GM19238 (cell line): ENCODE measurements around the gene LONP1.
"Not testable (repeated sequence)": the region's sequence is repeated elsewhere in the genome, so short reads cannot be mapped to it uniquely, and the experiment has no call there.

Source experiments
- DNase-seq: peaks from one replicate; pipeline ENCODE4 v3.0.0; 2011; ENCODE audit warnings: low spot score; ENCODE audit not compliant: insufficient read length

Gene LONP1

GRCh38 chr19:5711713-5712161 lies 8.2 kb downstream of the LONP1 start:
- DNase-seq: no peak

DNA sequence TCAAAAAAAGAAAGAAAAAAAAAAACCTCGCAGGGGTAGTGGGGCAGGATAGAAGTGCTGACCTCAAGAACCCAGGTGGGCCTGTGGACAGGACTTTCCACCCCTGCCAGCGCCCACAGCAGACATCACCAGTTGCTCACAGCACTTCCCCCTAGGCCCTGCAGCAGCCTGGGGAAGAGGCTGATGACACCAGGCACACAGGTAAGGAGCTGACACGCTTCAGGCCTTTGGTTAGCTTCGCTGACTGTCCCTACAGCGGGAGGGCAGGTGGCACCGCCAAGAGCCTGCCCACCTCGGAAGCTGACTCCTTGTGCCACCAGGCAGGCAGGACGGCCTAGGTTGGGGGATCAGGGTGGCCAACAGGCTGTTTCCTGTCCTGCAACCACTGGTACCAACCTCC lies 8.9 kb downstream of the LONP1 start:
- no peak for DNase-seq

DNA sequence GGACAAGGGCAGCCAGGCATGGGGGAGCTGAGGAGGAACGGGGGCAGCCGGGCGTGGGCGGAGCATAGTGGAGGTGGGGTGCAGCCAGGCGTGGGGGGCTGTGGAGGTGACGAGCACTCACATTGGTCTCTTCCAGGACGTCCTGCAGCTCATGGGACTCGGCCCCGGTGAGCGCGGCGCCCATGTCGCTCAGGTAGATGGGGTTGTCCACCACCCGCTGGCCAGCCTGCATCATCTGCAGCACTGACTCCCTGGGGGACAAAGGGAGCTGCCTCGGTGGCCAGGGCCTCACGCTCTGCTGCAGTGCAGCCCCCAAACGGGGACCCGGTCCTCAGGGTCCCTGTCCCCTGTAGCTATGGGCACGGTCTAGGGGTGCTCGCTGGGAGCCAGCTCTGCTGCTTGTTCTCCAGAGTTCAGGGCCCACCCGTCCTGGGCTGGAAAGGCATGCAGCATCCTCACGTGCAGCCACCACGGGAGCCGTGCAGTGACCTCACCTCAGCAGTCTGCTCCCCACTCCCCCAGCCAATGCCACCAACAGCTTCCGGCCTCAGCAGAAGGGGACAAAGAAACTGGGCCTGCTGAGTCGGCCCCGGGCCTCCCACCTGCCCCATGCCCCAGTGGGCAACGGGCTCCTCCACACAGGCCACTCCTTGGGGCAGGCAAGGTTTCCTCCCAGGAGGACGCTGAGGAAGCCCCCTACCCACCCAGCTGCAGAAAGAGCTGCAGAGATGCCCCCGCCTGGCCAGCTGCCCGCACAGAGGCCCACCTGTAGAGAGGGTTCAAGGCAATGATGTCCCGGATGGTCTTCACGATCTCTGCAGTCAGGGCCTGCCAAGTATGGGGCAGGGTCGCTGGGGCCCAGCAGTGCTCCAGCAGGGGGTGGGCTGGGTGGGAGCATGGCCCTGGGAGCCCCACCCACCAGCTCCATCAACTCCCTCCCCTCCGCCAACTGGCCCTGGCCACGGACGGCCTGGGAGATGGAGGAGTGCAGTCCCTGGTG lies 12.1 kb downstream of the LONP1 start:
- no peak for DNase-seq

DNA sequence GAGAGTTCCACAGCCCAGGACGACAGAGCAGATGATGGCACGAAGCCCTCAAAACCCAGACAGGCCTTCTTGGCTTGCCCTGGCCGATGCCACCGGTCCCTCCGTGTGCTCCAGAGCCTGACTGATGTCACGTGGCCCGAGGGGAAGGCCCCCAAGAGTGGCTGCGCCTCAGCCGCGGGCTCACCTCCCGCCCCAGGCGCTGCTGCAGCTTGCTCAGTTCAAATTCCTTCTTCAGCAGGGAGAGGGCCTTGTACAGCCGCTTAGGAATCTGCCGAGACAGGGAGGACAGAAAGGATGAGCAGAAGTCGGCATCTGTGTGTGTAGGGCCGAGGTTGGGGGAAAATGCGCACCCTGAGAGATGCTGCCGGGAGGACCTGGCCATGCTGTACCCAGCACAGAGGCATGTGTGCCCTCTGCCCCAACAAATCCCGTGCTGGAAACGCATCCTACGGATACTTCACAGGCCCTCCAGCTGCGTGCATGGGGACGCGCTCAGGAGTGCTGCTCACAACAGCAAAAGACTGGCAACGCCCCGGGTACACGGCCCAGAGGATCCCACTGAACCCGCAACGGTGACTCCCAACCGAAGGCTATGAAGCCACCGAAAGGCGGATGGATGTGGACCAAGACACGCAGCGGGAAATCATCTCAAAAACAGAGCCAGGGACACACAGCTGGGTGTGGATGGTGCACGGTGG lies 12.9 kb downstream of the LONP1 start:
- no peak for DNase-seq

- no peak for DNase-seq
Observed at GRCh38 chr19:5705552-5705951, 14.4 kb downstream of the LONP1 start.

DNA sequence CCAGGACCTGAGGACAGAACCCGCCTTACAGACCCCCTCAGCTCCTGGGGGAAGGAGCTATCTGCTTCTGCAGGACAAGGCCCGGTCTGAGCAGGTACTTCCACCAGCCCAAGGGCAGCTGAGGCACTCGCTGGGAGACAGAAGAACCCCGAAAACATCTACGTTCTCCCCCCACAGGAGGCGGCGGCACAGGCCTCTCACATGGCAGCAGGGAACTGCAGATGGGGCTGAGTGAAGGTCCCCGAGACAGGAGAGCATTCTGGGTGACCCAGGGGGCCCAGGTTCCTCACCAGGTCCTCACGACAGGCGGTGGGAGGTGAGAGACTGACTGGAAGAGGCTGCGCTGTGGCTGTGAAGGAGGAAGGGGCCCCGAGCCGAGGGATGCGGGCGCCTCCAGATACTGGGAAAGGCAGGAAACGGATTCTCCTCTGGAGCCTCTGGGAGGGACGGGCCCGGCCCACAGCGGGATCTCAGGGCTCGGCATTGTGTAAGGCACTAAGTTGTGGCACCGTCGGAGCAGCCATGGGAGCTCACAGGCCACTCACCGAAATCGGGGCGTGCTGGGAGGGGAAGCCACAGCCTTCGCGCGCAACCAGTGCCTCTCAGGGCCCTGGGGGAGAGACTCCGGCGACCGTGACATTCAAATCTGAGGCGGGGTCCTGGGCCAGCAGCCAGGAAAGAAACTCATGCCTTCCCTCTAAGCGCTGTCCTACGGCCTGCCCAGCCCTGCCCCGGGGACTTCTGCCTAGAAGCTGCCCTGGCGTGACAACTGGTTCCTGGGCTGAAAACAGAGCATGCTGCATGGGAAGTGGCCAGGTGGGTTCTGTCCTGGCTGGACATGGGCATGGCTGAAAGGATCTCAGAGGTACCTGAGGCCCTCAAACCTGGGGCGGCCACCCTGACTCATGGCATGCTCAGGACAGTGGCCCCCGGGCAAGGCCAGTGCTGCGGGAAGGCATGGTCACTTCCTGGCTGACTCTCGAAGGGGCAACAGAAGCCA lies 15.8 kb downstream of the LONP1 start:
- no peak for DNase-seq

GRCh38 chr19:5702053-5702410 lies 17.9 kb downstream of the LONP1 start:
- DNase-seq: not testable (repeated sequence)

DNA sequence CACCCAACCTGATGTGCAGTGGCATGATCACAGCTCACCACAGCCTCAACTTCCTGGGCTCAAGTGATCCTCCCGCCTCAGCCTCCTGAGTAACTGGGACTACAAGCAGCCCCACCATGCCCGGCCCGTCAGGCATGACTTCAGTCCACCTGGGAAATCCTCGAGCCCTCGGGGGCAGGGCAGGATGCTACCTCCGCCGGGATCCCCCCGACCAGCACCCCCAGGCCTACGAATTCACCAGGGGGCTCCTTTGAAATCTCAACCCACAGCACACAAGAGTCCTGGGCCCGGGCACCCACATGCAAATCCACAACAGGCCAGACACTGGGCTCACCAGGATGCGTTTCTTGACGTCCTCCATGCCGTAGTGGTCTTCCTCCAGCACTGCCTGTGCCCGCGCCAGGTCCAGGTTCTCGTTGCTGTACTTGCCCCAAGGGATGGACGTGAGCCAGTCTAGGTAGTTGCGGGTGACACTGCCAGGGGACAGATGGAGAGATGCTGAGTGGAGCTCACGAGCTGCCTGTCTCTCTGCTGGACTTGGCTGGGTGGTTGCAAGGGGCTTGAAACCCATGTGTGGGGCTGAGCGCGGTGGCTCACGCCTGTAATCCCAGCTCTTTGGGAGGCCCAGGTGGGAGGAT lies 19.4 kb downstream of the LONP1 start:
- no peak for DNase-seq

GRCh38 chr19:5698635-5699422 lies 21.1 kb downstream of the LONP1 start:
- DNase-seq: no peak

GRCh38 chr19:5697890-5698634 lies 21.9 kb downstream of the LONP1 start:
- no peak for DNase-seq

DNA sequence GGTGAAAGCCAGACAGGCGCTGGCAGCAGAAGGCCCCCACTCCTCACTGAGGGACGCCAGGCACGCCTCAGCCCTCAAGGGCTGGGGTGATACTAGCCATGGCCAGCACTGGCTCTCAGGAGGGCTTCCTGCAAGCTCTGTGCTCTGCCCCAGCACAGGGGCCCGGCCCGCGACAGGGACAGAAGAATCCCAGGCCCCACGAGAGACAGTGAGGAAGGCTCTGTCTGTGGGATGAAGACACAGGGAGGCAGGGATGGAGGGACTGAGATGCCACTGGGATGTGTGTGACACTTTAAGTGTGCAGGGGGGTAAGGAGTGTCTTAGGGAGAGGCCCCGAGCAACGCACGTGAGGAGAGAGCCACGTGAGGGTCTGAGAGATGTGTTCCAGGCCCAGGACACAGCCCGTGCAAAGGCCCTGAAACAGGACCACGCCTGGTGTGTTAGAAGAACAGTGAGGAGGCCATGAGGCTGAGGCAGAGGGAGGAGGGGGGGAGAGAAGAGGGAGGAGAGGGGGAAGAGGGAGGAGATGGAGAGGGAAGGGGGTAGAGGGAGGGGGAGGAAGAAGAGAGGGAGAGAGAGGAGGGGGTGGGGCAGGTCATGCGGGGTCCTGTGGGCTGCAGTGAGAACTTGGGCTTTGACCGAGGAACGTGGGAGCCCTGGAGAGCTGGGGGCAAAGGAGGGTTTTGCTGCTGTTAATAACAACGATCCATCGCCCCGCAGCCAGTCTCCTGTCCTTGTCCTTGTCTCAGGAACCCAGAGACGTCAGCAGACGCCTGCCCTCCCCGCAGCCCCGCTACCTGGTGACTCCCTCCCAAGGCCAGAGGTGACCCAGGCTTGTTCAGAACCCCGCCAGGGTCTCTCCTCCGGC lies 22.7 kb downstream of the LONP1 start:
- no peak for DNase-seq

GRCh38 chr19:5696196-5697021 lies 23.5 kb downstream of the LONP1 start:
- no peak for DNase-seq

- DNase-seq: no peak
Observed at GRCh38 chr19:5695649-5696195, 24.2 kb downstream of the LONP1 start.

GRCh38 chr19:5694956-5695648 lies 24.8 kb downstream of the LONP1 start:
- DNase-seq: no peak

GRCh38 chr19:5694167-5694955 lies 25.6 kb downstream of the LONP1 start:
- no peak for DNase-seq
